ENCODE results near the gene ERICH6B.

DNA sequence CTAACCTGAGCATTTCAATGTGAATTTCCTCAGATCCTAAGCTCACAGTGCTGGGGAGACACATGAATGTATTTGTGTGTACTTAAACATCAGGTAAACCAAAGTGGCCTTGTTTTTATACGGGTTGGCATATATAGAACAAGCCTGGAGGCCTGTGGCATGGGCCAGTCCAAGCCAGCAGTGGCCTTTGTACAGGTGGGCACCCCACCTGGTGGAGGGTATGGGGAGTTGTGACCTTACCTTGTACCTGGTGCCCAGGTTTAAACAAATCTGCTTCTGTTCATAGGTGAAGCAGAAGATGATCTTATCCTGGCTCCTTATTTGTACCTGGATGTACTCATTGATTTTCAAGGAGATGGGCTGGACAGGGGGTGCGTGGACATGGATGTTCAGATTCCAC, 71.0 kb downstream of the ERICH6B start:
- TF ChIP-seq, protein P1, sequence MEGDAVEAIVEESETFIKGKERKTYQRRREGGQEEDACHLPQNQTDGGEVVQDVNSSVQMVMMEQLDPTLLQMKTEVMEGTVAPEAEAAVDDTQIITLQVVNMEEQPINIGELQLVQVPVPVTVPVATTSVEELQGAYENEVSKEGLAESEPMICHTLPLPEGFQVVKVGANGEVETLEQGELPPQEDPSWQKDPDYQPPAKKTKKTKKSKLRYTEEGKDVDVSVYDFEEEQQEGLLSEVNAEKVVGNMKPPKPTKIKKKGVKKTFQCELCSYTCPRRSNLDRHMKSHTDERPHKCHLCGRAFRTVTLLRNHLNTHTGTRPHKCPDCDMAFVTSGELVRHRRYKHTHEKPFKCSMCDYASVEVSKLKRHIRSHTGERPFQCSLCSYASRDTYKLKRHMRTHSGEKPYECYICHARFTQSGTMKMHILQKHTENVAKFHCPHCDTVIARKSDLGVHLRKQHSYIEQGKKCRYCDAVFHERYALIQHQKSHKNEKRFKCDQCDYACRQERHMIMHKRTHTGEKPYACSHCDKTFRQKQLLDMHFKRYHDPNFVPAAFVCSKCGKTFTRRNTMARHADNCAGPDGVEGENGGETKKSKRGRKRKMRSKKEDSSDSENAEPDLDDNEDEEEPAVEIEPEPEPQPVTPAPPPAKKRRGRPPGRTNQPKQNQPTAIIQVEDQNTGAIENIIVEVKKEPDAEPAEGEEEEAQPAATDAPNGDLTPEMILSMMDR (IDR thresholded peaks at IDR 0.05) = peak in 1 of 7 experiments; percentile 6
- no peak for TF ChIP-seq POLR2A (IDR thresholded peaks at IDR 0.05)
- TF ChIP-seq POLR2AphosphoS5 (IDR thresholded peaks at IDR 0.05) = no peak

Data from stomach (tissue), 4 donors.